Cardiac muscle cell (in vitro differentiated cells and primary cell): ENCODE data around the gene SORCS3. TPM values are rescaled to one million over a fixed set of nuclear protein-coding genes. Genes with fewer than 3 reads are reported as not detected.

Experiments
- DNase-seq, 2 donors: peaks; one replicate each; pipeline versions ENCODE4 v3.0.0 to v3.0.0-alpha.2; 2010 to 2017; ENCODE audit warnings: low read depth in 1 of 2, low spot score in 1 of 2
- H3K27ac ChIP-seq: fragments of 200-600 bp; sonication (generic); 2 replicates; pipeline ENCODE4 v1.5.1; 2016
- H3K27me3 ChIP-seq: fragments of 200-600 bp; sonication (generic); 2 replicates; pipeline ENCODE4 v1.6.0; 2016; ENCODE audit warnings: control low read depth
- H3K36me3 ChIP-seq: fragments of 200-600 bp; sonication (generic); 2 replicates; pipeline ENCODE4 v1.5.1; 2016; ENCODE audit warnings: control low read depth
- H3K4me1 ChIP-seq: fragments of 200-600 bp; sonication (generic); 2 replicates; pipeline ENCODE4 v1.8.1; 2017; ENCODE audit warnings: low read depth, mild to moderate bottlenecking, mixed run types
- H3K4me3 ChIP-seq: fragments of 200-600 bp; sonication (generic); 2 replicates; pipeline ENCODE4 v1.5.1; 2016; ENCODE audit warnings: mild to moderate bottlenecking
- H3K9me3 ChIP-seq: fragments of 200-600 bp; sonication (generic); 2 replicates; pipeline ENCODE4 v1.5.1; 2017; ENCODE audit warnings: low read depth, mild to moderate bottlenecking, control low read depth
- CTCF ChIP-seq: IDR thresholded peaks from 2 replicates; pipeline ENCODE4 v1.5.1; 2012; ENCODE audit warnings: low read depth, mild to moderate bottlenecking, low read length
- polyA plus RNA-seq: library from polyadenylated mRNA; unstranded; fragments of >200 nt; fragmentation: Nextera tagmentation; extraction: Ambion mirVana; gene quantifications from 2 replicates; pipeline ENCODE4 v1.2.1, GENCODE V29; 2016
- total RNA-seq: library from RNA; depleted of rRNA; stranded (reverse); fragments of >200 nt; gene quantifications from 2 replicates; pipeline ENCODE4 v1.2.3, GENCODE V29; 2016

Gene SORCS3
- total and polyA plus RNA-seq, 2 experiments from 2014 or later: 9.3 to 29.1 TPM

- TF ChIP-seq CTCF: no peak
- Histone ChIP-seq H3K4me1 (no peaks in the 10 kb centered on the region), H3K4me3 (no peak overlapping the region), H3K9me3 (no peaks in the 10 kb centered on the region), H3K27me3 (no peaks in the 10 kb centered on the region), H3K27ac (no peak overlapping the region), H3K36me3 (peaks cover 3% of the 10 kb centered on the region)
- DNase-seq: no peak
Measured at GRCh38 chr10:105104297-105104696, 463.2 kb downstream of the SORCS3 start.

GRCh38 chr10:105109164-105109563 is 468.1 kb downstream of the SORCS3 start:
- no peaks in the 10 kb centered on the region for H3K4me1 ChIP-seq
- H3K27ac ChIP-seq: no peak overlapping the region
- H3K9me3 ChIP-seq: no peaks in the 10 kb centered on the region
- no peak overlapping the region for H3K4me3 ChIP-seq
- no peak for TF ChIP-seq CTCF
- H3K36me3 ChIP-seq: peaks cover 3% of the 10 kb centered on the region
- DNase-seq: no peak
- no peaks in the 10 kb centered on the region for H3K27me3 ChIP-seq

- no peak for TF ChIP-seq CTCF
- Histone ChIP-seq H3K4me1 (no peaks in the 10 kb centered on the region), H3K9me3 (no peaks in the 10 kb centered on the region), H3K36me3 (no peaks in the 10 kb centered on the region), H3K27ac (no peak overlapping the region), H3K27me3 (no peaks in the 10 kb centered on the region), H3K4me3 (no peak overlapping the region)
- no peak for DNase-seq
Measured at GRCh38 chr10:105112862-105113261, 471.8 kb downstream of the SORCS3 start.

- Histone ChIP-seq H3K36me3 (no peaks in the 10 kb centered on the region), H3K27me3 (no peaks in the 10 kb centered on the region), H3K27ac (no peak overlapping the region), H3K9me3 (no peaks in the 10 kb centered on the region), H3K4me3 (no peak overlapping the region), H3K4me1 (no peaks in the 10 kb centered on the region)
- DNase-seq: no peak
- TF ChIP-seq CTCF: no peak
Measured at GRCh38 chr10:105113666-105114065, 472.6 kb downstream of the SORCS3 start.

GRCh38 chr10:105121743-105122142 is 480.7 kb downstream of the SORCS3 start:
- no peaks in the 10 kb centered on the region for H3K4me1 ChIP-seq
- no peak for TF ChIP-seq CTCF
- no peaks in the 10 kb centered on the region for H3K36me3 ChIP-seq

GRCh38 chr10:105128111-105128510 is 487.0 kb downstream of the SORCS3 start:
- TF ChIP-seq CTCF: no peak
- Histone ChIP-seq H3K9me3 (no peaks in the 10 kb centered on the region), H3K27me3 (no peaks in the 10 kb centered on the region), H3K4me3 (no peak overlapping the region), H3K4me1 (no peaks in the 10 kb centered on the region), H3K36me3 (no peaks in the 10 kb centered on the region), H3K27ac (no peak overlapping the region)
- DNase-seq: no peak

More at GRCh38 chr10:105121743-105122142, 480.7 kb downstream of the SORCS3 start:
- no peak for DNase-seq
- Histone ChIP-seq H3K27ac (no peak overlapping the region), H3K9me3 (no peaks in the 10 kb centered on the region), H3K4me3 (no peak overlapping the region), H3K27me3 (no peaks in the 10 kb centered on the region)
